Stimulated activated naive B cell treated with anti-CD40 and anti-IgM and Interleukin-4, amounts not matched to agents 10 μg/mL and 1 μg/mL and 100 μg/mL, for 72 hours (primary cell): ENCODE data around the gene ZBTB2.
A peak's percentile ranks its signal among the peaks of the same experiment; 100 is the strongest.

Experiments
- ATAC-seq, 2 donors: fragments of 150-1000 bp; cut with Tn5 transposase; replicated peaks; 2 replicates each; pipeline ENCODE4 v1.10.0; 2021; ENCODE audit warnings: moderate library complexity in 1 of 2
- DNase-seq: peaks from one replicate; pipeline ENCODE4 v3.0.0; 2021
- H3K27ac Mint-ChIP-seq: one replicate; pipeline ENCODE4 v1.8.0; 2022; ENCODE audit warnings: mild to moderate bottlenecking, mixed read lengths
- H3K27me3 Mint-ChIP-seq, 2 donors: one replicate each; pipeline ENCODE4 v1.8.0; 2022; ENCODE audit warnings: mixed read lengths in 2 of 2
- H3K36me3 Mint-ChIP-seq, 2 donors: one replicate each; pipeline ENCODE4 v1.8.0; 2022; ENCODE audit warnings: mixed read lengths in 2 of 2, mild to moderate bottlenecking in 1 of 2
- H3K4me1 Mint-ChIP-seq, 2 donors: one replicate each; pipeline ENCODE4 v1.8.0; 2022; ENCODE audit warnings: mixed read lengths in 2 of 2, mild to moderate bottlenecking in 1 of 2
- H3K4me3 Mint-ChIP-seq, 2 donors: one replicate each; pipeline ENCODE4 v1.8.0; 2022; ENCODE audit warnings: mild to moderate bottlenecking in 2 of 2, mixed read lengths in 2 of 2, moderate library complexity in 1 of 2
- H3K9me3 Mint-ChIP-seq, 2 donors: one replicate each; pipeline ENCODE4 v1.8.0; 2022; ENCODE audit warnings: mixed read lengths in 2 of 2, mild to moderate bottlenecking in 1 of 2

The ZBTB2 gene

GRCh38 chr6:151391471-151392413 lies at the start of gene ZBTB2:
Gene ZBTB2, minus strand, starts transcription at chr6:151391559. Its CDS starts 17,922 bp downstream, at chr6:151373637.
- Mint-ChIP-seq H3K27me3 (no peaks in the 10 kb centered on the region), H3K27ac (peak within 1 kb of the TSS; percentile 98), H3K4me1 (peaks cover 21 to 42% of the 10 kb centered on the region in 2 donors), H3K9me3 (no peaks in the 10 kb centered on the region), H3K4me3 (peak within 1 kb of the TSS; percentile 92 to 97), H3K36me3 (peaks cover 12 to 25% of the 10 kb centered on the region in 2 donors)
- peak; percentile 6 to 8 for ATAC-seq
- peak; percentile 51 for DNase-seq

GRCh38 chr6:151440930-151441329 lies 49.6 kb upstream of the ZBTB2 start:
- Mint-ChIP-seq H3K4me1 (peaks cover 13 to 28% of the 10 kb centered on the region in 2 donors), H3K36me3 (peaks cover 15 to 27% of the 10 kb centered on the region in 2 donors), H3K27ac (no peak overlapping the region), H3K9me3 (no peaks in the 10 kb centered on the region), H3K27me3 (no peaks in the 10 kb centered on the region), H3K4me3 (no peak overlapping the region)
- no peak for ATAC-seq
- DNase-seq: no peak

GRCh38 chr6:151440498-151440897 lies 49.1 kb upstream of the ZBTB2 start:
- H3K9me3 Mint-ChIP-seq: no peaks in the 10 kb centered on the region
- no peaks in the 10 kb centered on the region for H3K27me3 Mint-ChIP-seq
- no peak for DNase-seq
- no peak for ATAC-seq
- H3K4me3 Mint-ChIP-seq: no peak overlapping the region
- H3K36me3 Mint-ChIP-seq: peaks cover 15 to 27% of the 10 kb centered on the region in 2 donors
- peaks cover 13 to 28% of the 10 kb centered on the region in 2 donors for H3K4me1 Mint-ChIP-seq
- H3K27ac Mint-ChIP-seq: no peak overlapping the region

- Mint-ChIP-seq H3K36me3 (peaks cover 14 to 28% of the 10 kb centered on the region in 2 donors), H3K4me3 (no peak overlapping the region), H3K4me1 (peaks cover 13 to 28% of the 10 kb centered on the region in 2 donors), H3K27ac (no peak overlapping the region), H3K9me3 (no peaks in the 10 kb centered on the region), H3K27me3 (no peaks in the 10 kb centered on the region)
- ATAC-seq (no peak), DNase-seq (no peak)
Observed at GRCh38 chr6:151437401-151437800, 46.0 kb upstream of the ZBTB2 start.

GRCh38 chr6:151436802-151437201 lies 45.4 kb upstream of the ZBTB2 start:
- Mint-ChIP-seq H3K4me1 (peaks cover 12 to 26% of the 10 kb centered on the region in 2 donors), H3K9me3 (no peaks in the 10 kb centered on the region), H3K27ac (no peak overlapping the region), H3K36me3 (peaks cover 14 to 29% of the 10 kb centered on the region in 2 donors), H3K27me3 (no peaks in the 10 kb centered on the region), H3K4me3 (no peak overlapping the region)
- DNase-seq (no peak), ATAC-seq (no peak)

GRCh38 chr6:151436300-151436699 lies 44.9 kb upstream of the ZBTB2 start:
- no peak for ATAC-seq
- Mint-ChIP-seq H3K4me3 (no peak overlapping the region), H3K27me3 (no peaks in the 10 kb centered on the region), H3K27ac (no peak overlapping the region), H3K9me3 (no peaks in the 10 kb centered on the region), H3K36me3 (peaks cover 15 to 28% of the 10 kb centered on the region in 2 donors), H3K4me1 (peaks cover 10 to 21% of the 10 kb centered on the region in 2 donors)
- no peak for DNase-seq

- H3K27ac Mint-ChIP-seq: no peak overlapping the region
- H3K4me1 Mint-ChIP-seq: peaks cover 7 to 15% of the 10 kb centered on the region in 2 donors
- no peaks in the 10 kb centered on the region for H3K27me3 Mint-ChIP-seq
- DNase-seq (no peak), ATAC-seq (no peak)
- H3K9me3 Mint-ChIP-seq: no peaks in the 10 kb centered on the region
- H3K4me3 Mint-ChIP-seq: no peak overlapping the region
- peaks cover 25 to 41% of the 10 kb centered on the region in 2 donors for H3K36me3 Mint-ChIP-seq
Observed at GRCh38 chr6:151434369-151434768, 43.0 kb upstream of the ZBTB2 start.

GRCh38 chr6:151432651-151433050 lies 41.3 kb upstream of the ZBTB2 start:
- Mint-ChIP-seq H3K4me3 (no peak overlapping the region), H3K36me3 (peaks cover 23 to 41% of the 10 kb centered on the region in 2 donors), H3K9me3 (no peaks in the 10 kb centered on the region), H3K27me3 (no peaks in the 10 kb centered on the region), H3K4me1 (peaks cover 2 to 4% of the 10 kb centered on the region in 2 donors), H3K27ac (no peak overlapping the region)
- no peak for DNase-seq
- no peak for ATAC-seq

GRCh38 chr6:151431337-151431736 lies 40.0 kb upstream of the ZBTB2 start:
- H3K4me1 Mint-ChIP-seq: no peaks in the 10 kb centered on the region
- no peak overlapping the region for H3K27ac Mint-ChIP-seq
- no peaks in the 10 kb centered on the region for H3K27me3 Mint-ChIP-seq
- no peak overlapping the region for H3K4me3 Mint-ChIP-seq
- H3K9me3 Mint-ChIP-seq: no peaks in the 10 kb centered on the region
- peaks cover 24 to 41% of the 10 kb centered on the region in 2 donors for H3K36me3 Mint-ChIP-seq
- no peak for ATAC-seq
- DNase-seq: no peak

GRCh38 chr6:151430886-151431285 lies 39.5 kb upstream of the ZBTB2 start:
- no peaks in the 10 kb centered on the region for H3K27me3 Mint-ChIP-seq
- ATAC-seq: no peak
- no peak for DNase-seq
- peaks cover 27 to 44% of the 10 kb centered on the region in 2 donors for H3K36me3 Mint-ChIP-seq
- no peaks in the 10 kb centered on the region for H3K4me1 Mint-ChIP-seq
- no peaks in the 10 kb centered on the region for H3K9me3 Mint-ChIP-seq
- H3K27ac Mint-ChIP-seq: no peak overlapping the region
- H3K4me3 Mint-ChIP-seq: no peak overlapping the region

- H3K4me1 Mint-ChIP-seq: no peaks in the 10 kb centered on the region
- H3K4me3 Mint-ChIP-seq: no peak overlapping the region
- peaks cover 37 to 55% of the 10 kb centered on the region in 2 donors for H3K36me3 Mint-ChIP-seq
- ATAC-seq: no peak
- no peak for DNase-seq
- no peaks in the 10 kb centered on the region for H3K9me3 Mint-ChIP-seq
- no peaks in the 10 kb centered on the region for H3K27me3 Mint-ChIP-seq
- H3K27ac Mint-ChIP-seq: no peak overlapping the region
Observed at GRCh38 chr6:151428093-151428735, 36.9 kb upstream of the ZBTB2 start.

- ATAC-seq: no peak
- H3K27ac Mint-ChIP-seq: no peak overlapping the region
Observed at GRCh38 chr6:151425561-151425960, 34.2 kb upstream of the ZBTB2 start.

GRCh38 chr6:151422981-151423380 lies 31.6 kb upstream of the ZBTB2 start:
- Mint-ChIP-seq H3K36me3 (peaks cover 28 to 31% of the 10 kb centered on the region in 2 donors), H3K27ac (no peak overlapping the region), H3K4me3 (no peak overlapping the region), H3K27me3 (no peaks in the 10 kb centered on the region), H3K9me3 (no peaks in the 10 kb centered on the region), H3K4me1 (no peaks in the 10 kb centered on the region)
- ATAC-seq (no peak), DNase-seq (no peak)

More at GRCh38 chr6:151425561-151425960, 34.2 kb upstream of the ZBTB2 start:
- Mint-ChIP-seq H3K9me3 (no peaks in the 10 kb centered on the region), H3K36me3 (peaks cover 30 to 42% of the 10 kb centered on the region in 2 donors), H3K4me3 (no peak overlapping the region), H3K4me1 (no peaks in the 10 kb centered on the region), H3K27me3 (no peaks in the 10 kb centered on the region)
- DNase-seq: no peak

GRCh38 chr6:151417477-151417876 lies 26.1 kb upstream of the ZBTB2 start:
- Mint-ChIP-seq H3K9me3 (peaks cover 5 to 8% of the 10 kb centered on the region in 2 donors), H3K4me1 (peaks cover 4 to 19% of the 10 kb centered on the region in 2 donors), H3K27me3 (no peaks in the 10 kb centered on the region), H3K4me3 (no peak overlapping the region), H3K27ac (no peak overlapping the region), H3K36me3 (peaks cover 42 to 47% of the 10 kb centered on the region in 2 donors)
- DNase-seq (no peak), ATAC-seq (no peak)
